ENCODE measurements around the gene CDH22. TPM values are rescaled to one million over a fixed set of nuclear protein-coding genes. Genes with fewer than 3 reads are reported as not detected.

The CDH22 gene
- total RNA-seq, 1 donor from 2014 or later = 0.09 TPM

DNA sequence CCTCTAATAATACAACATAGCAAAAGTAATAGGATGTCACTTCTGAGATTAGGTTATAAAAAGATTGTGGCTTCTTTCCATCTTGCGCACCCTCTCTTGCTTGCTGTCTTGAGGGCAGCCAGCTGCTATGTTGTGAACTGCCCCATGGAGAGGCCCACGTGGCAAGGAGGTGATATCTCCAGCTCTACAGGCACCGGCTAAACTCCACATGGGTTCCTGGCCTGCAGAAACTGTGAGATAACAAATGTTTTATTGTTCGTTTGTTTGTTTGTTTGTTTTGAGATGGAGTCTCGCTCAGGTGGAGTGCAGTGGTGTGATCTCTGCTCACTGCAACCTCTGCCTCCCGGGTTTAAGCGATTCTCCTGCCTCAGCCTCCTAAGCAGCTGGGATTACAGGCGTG is 152.2 kb downstream of the CDH22 start:
- no peak for TF ChIP-seq CTCF (IDR thresholded peaks at IDR 0.05)

GRCh38 chr20:46154796-46155195 is 153.5 kb downstream of the CDH22 start:
- no peak for TF ChIP-seq CTCF (IDR thresholded peaks at IDR 0.05)
- Mint-ChIP-seq H3K27ac (no peak overlapping the region), H3K36me3 (ENCODE audit: low read depth) (no peaks in the 10 kb centered on the region), H3K4me3 (no peak overlapping the region), H3K9me3 (no peaks in the 10 kb centered on the region), H3K4me1 (no peaks in the 10 kb centered on the region), H3K27me3 (peaks cover 24% of the 10 kb centered on the region)
- intact Hi-C loops (cut with micrococcal nuclease) = no loop called here
- ATAC-seq (ENCODE audit: low read depth) = no peak
- DNase-seq = no peak
- CTCF ChIA-PET = interaction anchor here (1.2 kb wide), 1 partner anchor 18 kb away, joined by 3 read pairs; no protein-coding TSS in a partner anchor
- POLR2A ChIA-PET = no interaction called here

More for the DNA sequence above, 152.2 kb downstream of the CDH22 start:
- Mint-ChIP-seq H3K4me1 (no peaks in the 10 kb centered on the region), H3K27me3 (peaks cover 29% of the 10 kb centered on the region), H3K27ac (no peak overlapping the region), H3K4me3 (no peak overlapping the region), H3K9me3 (no peaks in the 10 kb centered on the region), H3K36me3 (ENCODE audit: low read depth) (no peaks in the 10 kb centered on the region)
- ChIA-PET CTCF (no interaction called here), POLR2A (no interaction called here)
- intact Hi-C loops (cut with micrococcal nuclease) = no loop called here
- DNase-seq (no peak), ATAC-seq (ENCODE audit: low read depth) (no peak)

- CTCF ChIA-PET = interaction anchor here (1.2 kb wide), 1 partner anchor 18 kb away, joined by 3 read pairs; no protein-coding TSS in a partner anchor
- intact Hi-C loops (cut with micrococcal nuclease) = no loop called here
- no peak for ATAC-seq (ENCODE audit: low read depth)
These were observed 154.0 kb downstream of the CDH22 start for GRCh38 chr20:46154305-46154704.

DNA sequence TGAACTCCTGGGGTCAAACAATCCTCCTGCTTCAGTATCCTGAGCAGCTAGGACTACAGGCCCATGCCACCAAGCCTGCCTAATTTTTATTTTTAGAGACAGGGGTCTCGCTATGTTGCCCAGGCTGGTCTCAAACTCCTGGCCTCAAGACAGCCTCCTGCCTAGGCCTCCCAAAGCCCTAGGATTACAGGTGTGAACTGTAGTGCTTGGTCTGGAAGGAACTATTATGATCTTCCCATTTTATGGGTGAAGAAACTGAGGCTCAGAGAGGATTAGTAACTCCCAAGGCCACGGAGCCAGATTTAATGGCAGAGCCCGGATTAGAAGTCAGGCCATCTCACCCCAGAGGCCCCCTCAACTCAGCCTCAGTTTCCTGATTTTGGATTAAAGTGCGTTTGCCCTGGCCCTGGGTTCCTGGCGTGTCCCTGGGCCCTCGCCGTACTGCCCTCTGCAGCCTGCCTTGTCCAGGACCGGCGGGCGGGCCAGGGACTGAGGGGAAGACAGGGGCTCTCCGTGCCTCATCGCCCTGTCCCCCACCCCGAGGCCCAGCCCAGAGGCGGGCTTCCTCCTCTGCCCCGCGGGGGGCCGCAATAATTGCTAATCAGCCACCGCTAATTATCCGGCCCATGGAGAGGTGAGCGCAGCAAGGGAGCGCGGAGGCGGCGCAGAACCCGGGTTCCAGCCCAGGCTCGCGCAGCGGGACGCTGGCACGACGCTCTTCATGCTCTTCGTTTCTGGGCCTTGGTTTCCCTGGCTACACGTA is 155.3 kb downstream of the CDH22 start:
- CTCF ChIA-PET = no interaction called here
- intact Hi-C loops (cut with micrococcal nuclease) = no loop called here
- H3K9me3 Mint-ChIP-seq = no peaks in the 10 kb centered on the region
- TF ChIP-seq CTCF (IDR thresholded peaks at IDR 0.05) = no peak
- no peak for DNase-seq
- ATAC-seq (ENCODE audit: low read depth) = no peak
- no peak overlapping the region for H3K4me3 Mint-ChIP-seq
- H3K27ac Mint-ChIP-seq = no peak overlapping the region
- H3K27me3 Mint-ChIP-seq = peaks cover 16% of the 10 kb centered on the region
- no peaks in the 10 kb centered on the region for H3K36me3 Mint-ChIP-seq (ENCODE audit: low read depth)
- POLR2A ChIA-PET = no interaction called here
- no peaks in the 10 kb centered on the region for H3K4me1 Mint-ChIP-seq

More at GRCh38 chr20:46154305-46154704, 154.0 kb downstream of the CDH22 start:
- no peaks in the 10 kb centered on the region for H3K4me1 Mint-ChIP-seq
- POLR2A ChIA-PET = no interaction called here
- H3K27ac Mint-ChIP-seq = no peak overlapping the region
- peaks cover 22% of the 10 kb centered on the region for H3K27me3 Mint-ChIP-seq
- no peaks in the 10 kb centered on the region for H3K9me3 Mint-ChIP-seq
- TF ChIP-seq CTCF (IDR thresholded peaks at IDR 0.05) = no peak
- H3K36me3 Mint-ChIP-seq (ENCODE audit: low read depth) = no peaks in the 10 kb centered on the region
- no peak for DNase-seq
- no peak overlapping the region for H3K4me3 Mint-ChIP-seq

- CTCF ChIA-PET = interaction anchor here (1.4 kb wide), 1 partner anchor 52 kb away, joined by 3 read pairs; no protein-coding TSS in a partner anchor
- intact Hi-C loops (cut with micrococcal nuclease) = no loop called here
- H3K27me3 Mint-ChIP-seq = peaks cover 13% of the 10 kb centered on the region
- no peak for TF ChIP-seq CTCF (IDR thresholded peaks at IDR 0.05)
- POLR2A ChIA-PET = no interaction called here
- no peaks in the 10 kb centered on the region for H3K4me1 Mint-ChIP-seq
- ATAC-seq (ENCODE audit: low read depth) = peak; percentile 40
- H3K9me3 Mint-ChIP-seq = no peaks in the 10 kb centered on the region
- H3K27ac Mint-ChIP-seq = no peak overlapping the region
- H3K4me3 Mint-ChIP-seq = no peak overlapping the region
- no peaks in the 10 kb centered on the region for H3K36me3 Mint-ChIP-seq (ENCODE audit: low read depth)
- DNase-seq = no peak
These were observed 156.4 kb downstream of the CDH22 start for GRCh38 chr20:46151936-46152335.
